AG04449 (cell line): ENCODE data around the gene KAZN.

Experiments
- CTCF ChIA-PET: fragments of 350-600 bp; formaldehyde crosslinking; extraction: SDS; loops from one replicate; lab custom pipeline; 2021; ENCODE audit warnings: antibody characterized with exemption; lab: Yijun Ruan, JAX
- POLR2A ChIA-PET: fragments of 400-600, 350-600 bp; formaldehyde crosslinking; extraction: SDS; loops from one replicate; lab custom pipeline; 2020; ENCODE audit warnings: antibody characterized with exemption, inconsistent platforms; lab: Yijun Ruan, JAX
- DNase-seq: peaks from one replicate; pipeline ENCODE4 v3.0.0-alpha.2; 2010; ENCODE audit warnings: low read depth, low spot score
- H3K4me3 ChIP-seq: 2 replicates; pipeline ENCODE4 v1.5.1; 2011; ENCODE audit warnings: low read depth, mild to moderate bottlenecking, control low read depth, low read length
- TF ChIP-seq, protein P1 (sequence below): IDR thresholded peaks from one replicate; pipeline ENCODE4 v1.5.1; 2011; ENCODE audit warnings: mild to moderate bottlenecking, moderate library complexity, low read length, control low read depth, inconsistent platforms; ENCODE audit not compliant: insufficient read depth; ENCODE audit errors: missing control alignments

The KAZN gene

DNA sequence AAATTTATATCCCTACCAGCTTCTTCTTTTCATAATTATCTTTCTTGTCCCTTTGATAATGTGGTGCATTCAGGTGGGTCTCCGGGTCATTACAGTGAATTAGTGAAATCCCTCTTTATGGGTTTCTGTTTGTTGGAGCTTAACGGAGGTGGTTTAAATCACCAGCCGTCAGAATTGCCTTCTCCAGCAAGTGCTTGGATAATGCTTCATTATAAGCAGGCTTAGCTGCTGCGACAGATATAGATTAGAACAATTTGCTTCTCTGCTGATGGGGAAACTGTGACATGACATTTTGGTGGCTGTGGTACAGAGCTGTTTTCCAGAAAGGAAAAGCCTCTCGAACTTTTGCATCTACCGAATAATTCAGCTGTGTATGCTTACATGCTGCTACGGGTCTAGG lies 56.9 kb downstream of the KAZN start:
- TF ChIP-seq, protein P1, sequence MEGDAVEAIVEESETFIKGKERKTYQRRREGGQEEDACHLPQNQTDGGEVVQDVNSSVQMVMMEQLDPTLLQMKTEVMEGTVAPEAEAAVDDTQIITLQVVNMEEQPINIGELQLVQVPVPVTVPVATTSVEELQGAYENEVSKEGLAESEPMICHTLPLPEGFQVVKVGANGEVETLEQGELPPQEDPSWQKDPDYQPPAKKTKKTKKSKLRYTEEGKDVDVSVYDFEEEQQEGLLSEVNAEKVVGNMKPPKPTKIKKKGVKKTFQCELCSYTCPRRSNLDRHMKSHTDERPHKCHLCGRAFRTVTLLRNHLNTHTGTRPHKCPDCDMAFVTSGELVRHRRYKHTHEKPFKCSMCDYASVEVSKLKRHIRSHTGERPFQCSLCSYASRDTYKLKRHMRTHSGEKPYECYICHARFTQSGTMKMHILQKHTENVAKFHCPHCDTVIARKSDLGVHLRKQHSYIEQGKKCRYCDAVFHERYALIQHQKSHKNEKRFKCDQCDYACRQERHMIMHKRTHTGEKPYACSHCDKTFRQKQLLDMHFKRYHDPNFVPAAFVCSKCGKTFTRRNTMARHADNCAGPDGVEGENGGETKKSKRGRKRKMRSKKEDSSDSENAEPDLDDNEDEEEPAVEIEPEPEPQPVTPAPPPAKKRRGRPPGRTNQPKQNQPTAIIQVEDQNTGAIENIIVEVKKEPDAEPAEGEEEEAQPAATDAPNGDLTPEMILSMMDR: no peak
- ChIA-PET POLR2A (no interaction called here), CTCF (no interaction called here)
- no peak overlapping the region for H3K4me3 ChIP-seq
- no peak for DNase-seq

DNA sequence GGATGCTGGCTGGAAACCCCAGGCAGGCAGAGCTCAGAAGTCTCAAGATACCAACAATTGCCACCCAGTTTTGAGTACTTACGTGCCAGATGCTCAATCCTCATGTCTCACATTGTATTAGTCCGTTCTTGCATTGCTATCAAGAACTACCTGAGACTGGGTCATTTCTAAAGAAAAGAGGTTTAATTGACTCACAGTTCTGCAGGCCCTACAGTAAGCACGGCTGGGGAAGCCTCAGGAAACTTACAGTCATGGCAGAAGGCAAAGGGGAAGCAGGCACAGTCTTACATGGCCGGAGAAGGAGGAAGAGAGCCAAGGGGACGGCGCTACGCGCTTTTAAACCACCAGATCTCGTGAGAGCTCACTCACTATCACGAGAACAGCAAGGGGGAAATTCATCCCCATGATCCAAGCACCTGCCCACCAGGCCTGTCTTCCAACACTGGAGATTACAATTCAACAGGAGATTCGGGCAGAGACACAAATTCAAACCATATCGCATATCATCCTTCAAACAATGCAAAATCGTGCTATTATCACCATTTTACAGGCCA lies 58.0 kb downstream of the KAZN start:
- TF ChIP-seq, protein P1: no peak
- ChIA-PET POLR2A (no interaction called here), CTCF (no interaction called here)
- DNase-seq: no peak
- H3K4me3 ChIP-seq: no peak overlapping the region

DNA sequence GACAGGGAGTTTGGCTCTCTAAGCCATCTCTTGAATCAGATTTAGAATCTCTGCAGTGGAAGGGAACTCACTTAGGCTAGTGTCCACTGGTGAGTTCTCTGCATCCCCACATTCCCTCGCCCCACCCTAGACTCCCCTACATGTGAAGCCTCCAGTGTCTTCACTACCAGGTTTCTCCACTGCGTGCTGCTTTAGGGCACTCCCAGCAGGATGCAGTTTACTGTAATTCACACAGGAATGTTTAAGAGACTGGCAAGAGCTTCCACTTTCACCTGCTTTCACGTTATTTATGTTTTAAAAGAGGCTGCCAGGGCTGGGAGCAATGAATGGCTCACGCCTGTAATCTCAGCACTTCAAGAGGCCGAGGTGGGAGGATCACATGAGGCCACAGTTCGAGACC lies 60.2 kb downstream of the KAZN start:
- CTCF ChIA-PET: no interaction called here
- POLR2A ChIA-PET: no interaction called here
- no peak for DNase-seq
- TF ChIP-seq, protein P1: no peak
- H3K4me3 ChIP-seq: no peak overlapping the region

DNA sequence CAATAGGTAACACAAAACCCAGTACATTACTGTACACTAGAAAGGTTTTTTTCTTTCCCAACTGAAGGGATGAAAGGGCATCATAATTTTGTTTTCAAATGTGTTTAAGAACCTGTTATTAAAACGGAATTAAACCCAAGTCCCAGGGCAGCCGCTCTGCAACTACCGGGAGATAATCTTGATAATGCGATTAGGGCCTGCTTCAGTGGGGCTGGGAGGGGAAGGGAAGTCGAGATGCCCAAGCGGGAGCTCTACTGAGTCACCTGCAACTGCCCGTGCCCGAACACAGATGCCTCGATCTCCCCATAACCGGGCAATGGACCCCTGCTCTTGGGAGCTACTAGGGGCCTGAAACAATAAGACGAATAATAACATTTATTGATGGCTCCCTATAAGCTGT lies 61.4 kb downstream of the KAZN start:
- ChIA-PET CTCF (no interaction called here), POLR2A (no interaction called here)
- DNase-seq: no peak
- TF ChIP-seq, protein P1: no peak
- no peak overlapping the region for H3K4me3 ChIP-seq

DNA sequence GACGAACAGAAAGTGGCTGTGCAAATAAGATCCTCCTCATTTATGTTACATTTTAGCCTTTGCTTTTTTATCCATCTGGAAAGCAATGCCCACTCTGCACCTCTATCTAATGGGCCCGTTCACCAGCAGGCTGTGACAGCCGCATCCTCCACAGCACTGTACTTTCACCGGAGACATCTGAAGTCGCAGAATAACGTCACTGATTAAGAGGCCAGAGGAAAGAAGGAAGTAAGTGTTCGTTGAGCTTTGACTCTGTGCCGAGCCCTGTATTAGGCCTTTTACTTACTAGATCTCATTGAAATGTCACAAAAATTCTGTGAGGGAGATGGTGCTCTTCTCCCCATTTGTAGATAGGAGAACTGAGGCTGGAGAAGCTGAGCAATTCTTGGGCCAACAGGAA lies 62.3 kb downstream of the KAZN start:
- CTCF ChIA-PET: no interaction called here
- TF ChIP-seq, protein P1: no peak
- no peak for DNase-seq
- no peak overlapping the region for H3K4me3 ChIP-seq
- POLR2A ChIA-PET: no interaction called here

DNA sequence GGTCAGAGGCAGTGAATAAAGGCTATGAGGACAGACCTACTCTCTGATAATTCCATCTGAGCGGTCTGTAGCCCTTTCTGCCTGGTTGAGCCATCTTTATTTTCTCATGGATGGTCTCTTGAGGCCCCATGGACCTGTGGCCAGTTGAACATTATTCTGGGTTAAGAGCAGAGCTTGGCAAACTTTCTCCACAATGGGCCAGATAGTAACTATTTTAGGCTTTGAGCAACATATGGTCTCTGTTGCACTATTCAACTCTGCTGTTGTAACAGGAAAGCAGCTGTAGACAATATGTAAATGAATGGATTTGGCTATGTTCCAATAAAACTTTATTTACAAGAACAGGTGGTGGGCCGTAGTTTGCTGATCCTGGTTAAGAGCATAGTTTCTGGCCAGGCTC lies 62.7 kb downstream of the KAZN start:
- ChIA-PET CTCF (no interaction called here), POLR2A (no interaction called here)
- TF ChIP-seq, protein P1: no peak
- no peak overlapping the region for H3K4me3 ChIP-seq
- no peak for DNase-seq
